Left lung (tissue), 10 donors: ENCODE measurements around the gene BST2. TPM values are rescaled to one million over a fixed set of nuclear protein-coding genes. Genes with fewer than 3 reads are reported as not detected.
A peak's percentile ranks its signal among the peaks of the same experiment; 100 is the strongest.

Experiments used
- ATAC-seq: fragments of 200-7000 bp; cut with Tn5 transposase; one replicate; pipeline ENCODE4 v1.9.1; 2020; ENCODE audit warnings: moderate library complexity
- DNase-seq, 4 donors: peaks; one replicate each; pipeline ENCODE4 v3.0.0-alpha.2; 2013 to 2020
- H3K27ac ChIP-seq, 2 donors: fragments of 200-600 bp; sonication (generic) in 1 of 2; one replicate each; pipeline versions ENCODE4 v1.5.0 to v1.8.0; 2020 to 2021
- H3K27me3 ChIP-seq, 2 donors: fragments of 200-600 bp; sonication (generic) in 1 of 2; one replicate each; pipeline versions ENCODE4 v1.5.0 to v1.8.0; 2020 to 2021
- H3K36me3 ChIP-seq, 2 donors: fragments of 200-600 bp; sonication (generic) in 1 of 2; one replicate each; pipeline versions ENCODE4 v1.5.0 to v1.8.0; 2020 to 2021
- H3K4me1 ChIP-seq, 2 donors: fragments of 200-600 bp; one replicate each; pipeline ENCODE4 v1.8.0; 2021
- H3K4me3 ChIP-seq, 2 donors: fragments of 200-600 bp; sonication (generic) in 1 of 2; one replicate each; pipeline versions ENCODE4 v1.5.0 to v1.8.0; 2020 to 2021; ENCODE audit warnings: mild to moderate bottlenecking in 1 of 2
- H3K9me3 ChIP-seq, 2 donors: fragments of 200-600 bp; sonication (generic) in 1 of 2; one replicate each; pipeline versions ENCODE4 v1.5.0 to v1.8.0; 2020 to 2021
- CTCF ChIP-seq, 2 donors: fragments of 200-600 bp; sonication (generic) in 1 of 2; IDR thresholded peaks; one replicate each; pipeline versions ENCODE4 v1.5.0 to v1.8.0; 2021; ENCODE audit warnings: antibody characterized with exemption in 2 of 2
- intact Hi-C, 2 donors: fragments of 100-400 bp; cut with DNase I; formaldehyde crosslinking; loops; one replicate each; pipeline versions ENCODE4 v1.11.2 to v1.14.2; 2022
- polyA plus RNA-seq, 6 donors: library from polyadenylated mRNA; unstranded; fragments of 120-200 nt; gene quantifications; one replicate each; pipeline ENCODE4 v1.2.1, GENCODE V29; 2013; ENCODE audit not compliant: insufficient read length in 6 of 6
- total RNA-seq, 2 donors: library from RNA; stranded (reverse); fragmentation: NEBNext Ultra II Directional; extraction: Animal tissue kit (Norgen Biotek cat#: 25700); gene quantifications; one replicate each; pipeline ENCODE4 v1.2.1, GENCODE V29; 2021
- donor health status: DM: no; HTN: yes; CAD: no.
- donor health status: DM: no; HTN: no; CAD: no.

Gene BST2
- total and polyA plus RNA-seq, 8 donors = 12.5 to 104 (median 19.7) TPM

GRCh38 chr19:17429641-17430113 lies 24.2 kb upstream of the BST2 start:
- Histone ChIP-seq H3K27me3 (no peaks in the 10 kb centered on the region), H3K4me1 (no peaks in the 10 kb centered on the region), H3K27ac (no peak overlapping the region), H3K36me3 (no peaks in the 10 kb centered on the region), H3K4me3 (no peak overlapping the region), H3K9me3 (no peaks in the 10 kb centered on the region)
- DNase-seq (peak in 1 of 4 donors; percentile 37), ATAC-seq (no peak)
- intact Hi-C loops = no loop called here
- TF ChIP-seq CTCF (IDR thresholded peaks at IDR 0.05) = no peak

- Histone ChIP-seq H3K4me1 (peaks cover 0 to 6% of the 10 kb centered on the region in 2 donors), H3K27me3 (no peaks in the 10 kb centered on the region), H3K36me3 (peaks cover 0 to 10% of the 10 kb centered on the region in 2 donors), H3K9me3 (no peaks in the 10 kb centered on the region), H3K4me3 (no peak overlapping the region), H3K27ac (no peak overlapping the region)
- peak; percentile 27 for ATAC-seq
- peak in 2 of 4 donors; percentile 63 to 68 for DNase-seq
- intact Hi-C loops = no loop called here
- TF ChIP-seq CTCF (IDR thresholded peaks at IDR 0.05) = no peak
Observed at GRCh38 chr19:17424743-17425365, 19.4 kb upstream of the BST2 start.

- intact Hi-C loops = no loop called here
- peak in 1 of 4 donors; percentile 78 for DNase-seq
- no peaks in the 10 kb centered on the region for H3K9me3 ChIP-seq
Observed at GRCh38 chr19:17423429-17424208, 18.2 kb upstream of the BST2 start.

GRCh38 chr19:17421942-17422341 lies 16.5 kb upstream of the BST2 start:
- no peak overlapping the region for H3K4me3 ChIP-seq
- H3K4me1 ChIP-seq = peaks cover 5 to 13% of the 10 kb centered on the region in 2 donors
- H3K27ac ChIP-seq = no peak overlapping the region
- no peaks in the 10 kb centered on the region for H3K27me3 ChIP-seq
- H3K9me3 ChIP-seq = no peaks in the 10 kb centered on the region
- intact Hi-C loops = no loop called here
- TF ChIP-seq CTCF (IDR thresholded peaks at IDR 0.05) = no peak
- peaks cover 0 to 10% of the 10 kb centered on the region in 2 donors for H3K36me3 ChIP-seq
- no peak for ATAC-seq
- peak in 1 of 4 donors; percentile 24 for DNase-seq

More at GRCh38 chr19:17423429-17424208, 18.2 kb upstream of the BST2 start:
- TF ChIP-seq CTCF (IDR thresholded peaks at IDR 0.05) = no peak
- no peak overlapping the region for H3K27ac ChIP-seq
- peaks cover 0 to 10% of the 10 kb centered on the region in 2 donors for H3K36me3 ChIP-seq
- no peak for ATAC-seq
- no peaks in the 10 kb centered on the region for H3K27me3 ChIP-seq
- H3K4me3 ChIP-seq = no peak overlapping the region
- H3K4me1 ChIP-seq = peaks cover 5 to 13% of the 10 kb centered on the region in 2 donors

GRCh38 chr19:17420475-17420924 lies 15.1 kb upstream of the BST2 start:
- H3K9me3 ChIP-seq = no peaks in the 10 kb centered on the region
- H3K36me3 ChIP-seq = peaks cover 0 to 13% of the 10 kb centered on the region in 2 donors
- no peak for TF ChIP-seq CTCF (IDR thresholded peaks at IDR 0.05)
- DNase-seq (peak in 3 of 4 donors; percentile 35 to 82 (median 48)), ATAC-seq (peak; percentile 49)
- H3K27ac ChIP-seq = peak overlapping the region; percentile 57 to 85
- no peaks in the 10 kb centered on the region for H3K27me3 ChIP-seq
- H3K4me3 ChIP-seq = peak overlapping the region; percentile 79 to 84
- intact Hi-C loops = no loop called here
- H3K4me1 ChIP-seq = peaks cover 5 to 13% of the 10 kb centered on the region in 2 donors
